GM19324 (cell line): ENCODE measurements around the gene RAB11FIP3.

Source experiments
- ATAC-seq: cut with Tn5 transposase; IDR thresholded peaks from one replicate; pipeline ENCODE4 v1.9.1; 2021; ENCODE audit warnings: mild to moderate bottlenecking, moderate library complexity; ENCODE audit not compliant: unreplicated experiment, low FRiP score

The RAB11FIP3 gene

DNA sequence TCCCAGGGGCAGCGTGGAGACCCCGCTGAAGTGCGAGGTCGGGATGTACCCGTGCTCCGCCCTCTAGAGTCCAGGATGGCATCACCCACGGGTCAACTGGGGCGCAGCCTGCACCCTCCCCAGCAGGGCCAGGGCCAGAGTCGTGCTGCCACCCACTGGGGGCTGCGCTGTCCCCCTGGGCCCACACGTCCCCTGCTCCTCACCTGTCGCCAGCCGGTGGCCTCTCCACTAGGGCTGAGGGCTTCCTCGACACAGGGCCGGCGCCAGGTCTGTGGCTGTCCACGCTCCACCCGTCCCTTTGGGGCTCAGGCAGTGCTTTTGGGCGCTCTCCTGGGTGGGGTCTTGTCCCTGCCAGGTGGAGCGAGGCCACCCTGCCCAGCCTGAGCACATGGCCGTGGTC, 123.1 kb downstream of the RAB11FIP3 start:
- ATAC-seq: no peak

GRCh38 chr16:549544-550263, 124.3 kb downstream of the RAB11FIP3 start:
- no peak for ATAC-seq

DNA sequence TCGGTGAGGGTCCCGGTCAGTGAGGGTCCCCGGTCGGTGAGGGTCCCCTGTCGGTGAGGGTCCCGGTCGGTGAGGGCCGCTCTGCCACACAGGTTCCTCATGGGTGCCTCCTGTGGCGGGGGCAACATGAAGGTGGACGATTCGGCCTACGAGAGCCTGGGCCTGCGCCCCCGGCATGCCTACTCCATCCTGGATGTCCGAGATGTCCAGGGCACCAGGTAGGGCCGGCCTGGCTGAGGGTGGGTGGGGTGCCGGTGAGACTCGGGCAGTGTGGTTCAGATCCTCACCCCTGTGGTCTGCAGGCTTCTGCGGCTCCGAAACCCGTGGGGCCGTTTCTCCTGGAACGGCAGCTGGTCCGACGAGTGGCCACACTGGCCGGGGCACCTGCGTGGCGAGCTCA, 125.8 kb downstream of the RAB11FIP3 start:
- no peak for ATAC-seq

- no peak for ATAC-seq
These were observed 126.7 kb downstream of the RAB11FIP3 start for GRCh38 chr16:552171-552570.

DNA sequence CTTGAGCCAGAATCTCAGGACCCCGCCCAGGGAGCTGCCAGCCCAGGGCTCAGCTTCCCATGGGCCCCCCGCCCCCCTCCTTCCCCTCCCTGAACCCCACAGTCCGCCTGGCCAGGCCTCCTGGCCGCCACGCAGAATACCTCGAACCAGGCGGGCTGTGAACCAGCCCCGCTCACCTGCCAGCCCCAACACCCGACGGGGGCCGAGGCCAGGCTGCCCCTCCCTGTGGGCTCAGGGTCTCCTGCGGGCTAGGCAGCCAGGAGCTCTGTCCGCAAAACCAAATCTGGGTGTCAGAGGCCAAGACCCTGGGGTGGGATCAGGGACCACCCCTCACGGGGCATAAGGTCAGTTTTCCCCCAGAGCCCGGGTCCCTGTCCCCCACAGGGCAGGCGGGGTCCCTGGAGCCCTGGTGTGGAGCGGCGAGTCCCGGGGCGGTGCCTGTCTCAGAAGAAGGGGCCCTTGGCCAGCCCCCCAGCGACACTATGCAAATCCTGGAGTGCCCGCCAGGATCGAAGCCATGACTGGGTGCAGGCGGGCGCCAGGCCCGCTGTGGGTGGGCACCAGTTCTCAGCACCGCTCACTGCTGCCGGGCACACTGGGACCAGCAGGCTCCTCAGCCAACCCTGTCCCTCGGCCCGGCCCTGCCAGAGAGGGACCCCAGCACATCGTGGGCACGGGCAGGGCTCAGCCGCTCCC, 128.3 kb downstream of the RAB11FIP3 start:
- no peak for ATAC-seq

- no peak for ATAC-seq
These were observed 128.8 kb downstream of the RAB11FIP3 start for GRCh38 chr16:554297-554621.

GRCh38 chr16:554640-555365, 129.4 kb downstream of the RAB11FIP3 start:
- no peak for ATAC-seq

GRCh38 chr16:555528-556473, 130.4 kb downstream of the RAB11FIP3 start:
- no peak for ATAC-seq

- ATAC-seq: no peak
These were observed 131.2 kb downstream of the RAB11FIP3 start for GRCh38 chr16:556474-557173.

DNA sequence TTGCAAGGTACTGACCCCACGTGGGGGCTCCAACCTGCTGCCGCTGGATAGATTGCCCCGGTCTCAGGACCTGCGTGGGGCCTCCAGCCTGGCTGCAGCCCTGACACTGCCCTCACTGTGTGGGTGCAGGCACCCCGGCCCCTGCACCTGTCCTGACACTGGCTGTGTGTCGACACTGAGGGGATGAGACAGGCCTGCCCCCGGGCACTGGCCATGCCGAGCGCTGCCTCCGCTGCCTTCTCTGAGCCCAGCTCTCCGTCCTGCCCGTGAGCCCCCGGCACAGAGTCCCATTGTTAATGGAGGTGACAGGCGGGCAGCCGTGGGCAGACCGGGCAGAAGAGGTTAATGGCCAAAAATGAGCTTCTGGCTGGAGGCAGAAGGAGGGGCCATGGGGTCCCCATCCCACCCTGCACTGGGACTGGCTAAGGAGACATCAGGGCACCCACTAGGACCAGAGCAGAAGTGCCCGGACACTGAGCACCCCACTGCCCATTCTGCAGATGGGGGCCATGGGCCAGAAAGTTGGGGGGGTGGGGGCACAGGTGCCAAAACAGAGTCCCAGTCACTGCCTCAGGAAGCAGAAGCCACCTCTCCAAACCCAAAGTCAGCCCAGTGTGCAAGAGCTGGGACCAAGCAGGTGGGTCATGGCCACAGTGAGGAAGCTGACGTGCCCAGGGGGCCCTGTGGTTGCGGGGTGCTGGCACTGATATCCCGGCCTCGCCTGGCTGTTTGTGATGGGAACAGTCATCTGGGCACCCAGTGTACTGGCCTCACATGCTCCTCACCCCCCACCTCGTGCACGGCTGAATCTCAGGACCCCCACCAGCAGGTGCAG, 132.2 kb downstream of the RAB11FIP3 start:
- ATAC-seq: no peak

GRCh38 chr16:558298-559020, 133.0 kb downstream of the RAB11FIP3 start:
- no peak for ATAC-seq

- no peak for ATAC-seq
These were observed 133.6 kb downstream of the RAB11FIP3 start for GRCh38 chr16:559021-559380.

DNA sequence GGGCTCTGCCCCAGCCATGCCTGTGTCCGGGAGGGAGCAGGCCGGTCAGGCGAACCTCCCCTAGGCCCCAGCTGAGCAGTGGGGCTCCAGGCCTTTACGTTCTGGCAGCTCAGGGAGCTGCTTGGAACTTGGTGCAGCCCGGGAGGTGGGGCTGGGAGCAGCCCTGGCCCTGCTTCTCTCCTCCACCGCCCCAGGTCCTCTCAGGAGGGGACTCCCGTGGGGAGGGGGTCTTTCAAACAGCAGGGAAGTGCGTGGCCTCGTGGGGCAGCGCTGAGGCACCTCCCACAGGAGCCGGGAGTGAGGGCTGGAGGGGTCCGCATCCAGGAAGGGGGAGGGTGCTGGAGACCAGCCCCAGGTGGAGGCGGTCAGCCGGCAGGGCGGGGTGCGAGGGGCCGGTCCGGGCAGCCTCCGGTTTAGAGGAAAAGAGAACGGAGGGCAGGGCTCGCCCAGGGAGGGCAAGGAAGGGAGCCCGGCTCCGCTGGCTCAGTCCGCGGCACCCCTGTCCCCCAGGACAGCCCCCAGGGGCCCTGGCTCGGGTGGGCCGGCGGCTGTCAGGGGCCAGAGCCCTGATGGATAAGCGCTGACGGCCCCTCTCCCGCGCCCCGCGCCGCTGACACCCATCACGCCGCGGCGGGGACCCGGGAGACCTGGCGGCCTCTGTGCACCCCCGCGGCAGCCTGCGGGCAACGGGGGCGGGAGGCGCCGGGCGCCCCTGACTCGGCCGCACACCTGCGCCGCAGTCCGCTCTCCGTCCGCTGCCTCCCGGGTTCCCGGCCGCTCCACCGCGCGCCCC, 134.2 kb downstream of the RAB11FIP3 start:
- ATAC-seq: no peak

GRCh38 chr16:560204-560700, 134.8 kb downstream of the RAB11FIP3 start, which contains the start of gene PRR35:
Gene PRR35, plus strand, starts transcription at chr16:560394. Its CDS starts 2,901 bp downstream, at chr16:563295.
- ATAC-seq: no peak

- ATAC-seq: no peak
These were observed 135.4 kb downstream of the RAB11FIP3 start for GRCh38 chr16:560701-561412.

DNA sequence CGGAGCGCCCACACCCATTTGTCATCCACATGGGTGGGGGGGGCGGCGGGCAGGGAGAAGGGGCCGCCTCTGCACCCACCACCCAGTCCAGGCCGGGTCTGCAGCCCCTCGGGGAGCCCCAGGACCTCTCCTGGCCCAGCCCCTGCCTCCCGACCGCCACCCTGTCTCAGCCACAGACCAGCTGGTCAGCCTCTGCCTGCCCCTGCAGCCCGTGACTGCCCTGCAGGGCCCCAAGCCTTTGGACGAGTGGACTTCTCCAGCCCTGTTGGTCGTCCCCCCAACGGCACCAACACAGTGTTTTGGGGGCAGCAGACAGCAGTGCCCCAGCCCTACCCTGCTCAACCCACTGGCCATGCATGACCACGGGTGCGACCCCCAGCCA, 136.0 kb downstream of the RAB11FIP3 start:
- no peak for ATAC-seq
